Osteocyte (in vitro differentiated cells): ENCODE data around the gene GJA3. TPM values are rescaled to one million over a fixed set of nuclear protein-coding genes. Genes with fewer than 3 reads are reported as not detected.

Experiments used
- DNase-seq: peaks from one replicate; pipeline ENCODE4 v3.0.0; 2021; ENCODE audit warnings: mixed read lengths; ENCODE audit not compliant: unreplicated experiment; ENCODE audit errors: extremely low spot score
- H3K27ac Mint-ChIP-seq: one replicate; pipeline ENCODE4 v1.8.0; 2021; ENCODE audit warnings: mild to moderate bottlenecking, mixed read lengths; ENCODE audit not compliant: unreplicated experiment
- H3K27me3 Mint-ChIP-seq: one replicate; pipeline ENCODE4 v1.8.0; 2021; ENCODE audit warnings: mixed read lengths; ENCODE audit not compliant: unreplicated experiment
- H3K36me3 Mint-ChIP-seq: one replicate; pipeline ENCODE4 v1.8.0; 2021; ENCODE audit warnings: mixed read lengths; ENCODE audit not compliant: unreplicated experiment
- H3K4me1 Mint-ChIP-seq: one replicate; pipeline ENCODE4 v1.8.0; 2021; ENCODE audit warnings: mixed read lengths; ENCODE audit not compliant: unreplicated experiment
- H3K4me3 Mint-ChIP-seq: one replicate; pipeline ENCODE4 v1.8.0; 2021; ENCODE audit warnings: mild to moderate bottlenecking, moderate library complexity, mixed read lengths; ENCODE audit not compliant: unreplicated experiment
- H3K9me3 Mint-ChIP-seq: one replicate; pipeline ENCODE4 v1.8.0; 2021; ENCODE audit warnings: mixed read lengths; ENCODE audit not compliant: unreplicated experiment
- total RNA-seq: library from RNA; stranded (reverse); gene quantifications from 2 replicates; pipeline ENCODE4 v1.2.1, GENCODE V29; 2021
- TF ChIP-seq, protein P1 (sequence below): fragments of 200-600 bp; sonication (generic); IDR thresholded peaks from 2 replicates; pipeline ENCODE4 v1.5.0; 2021; ENCODE audit warnings: antibody characterized with exemption, mild to moderate bottlenecking, moderate library complexity

The GJA3 gene
- total RNA-seq, 1 donor from 2014 or later = not detected

DNA sequence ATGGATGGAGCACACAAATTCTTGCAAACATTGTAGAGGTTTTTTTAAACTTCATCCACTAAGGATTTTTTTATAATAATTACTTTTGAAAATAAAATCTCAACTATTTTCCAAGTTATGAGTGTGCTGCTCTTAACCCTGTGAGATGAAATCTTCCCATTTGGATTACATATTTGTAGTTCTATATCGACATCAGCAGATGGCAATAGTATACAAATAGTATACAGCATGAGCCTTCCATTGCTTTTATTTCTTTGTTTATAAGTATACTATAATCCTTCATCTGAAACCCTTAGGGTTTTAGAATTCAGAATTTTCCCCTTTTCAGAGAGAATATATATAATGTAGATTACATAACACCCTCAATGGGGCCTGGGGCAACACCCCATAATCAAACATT is 70.5 kb downstream of the GJA3 start:
- H3K9me3 Mint-ChIP-seq = no peaks in the 10 kb centered on the region
- H3K4me3 Mint-ChIP-seq = no peak overlapping the region
- H3K27ac Mint-ChIP-seq = no peak overlapping the region
- H3K36me3 Mint-ChIP-seq = peaks cover 20% of the 10 kb centered on the region
- H3K4me1 Mint-ChIP-seq = no peaks in the 10 kb centered on the region
- TF ChIP-seq, protein P1, sequence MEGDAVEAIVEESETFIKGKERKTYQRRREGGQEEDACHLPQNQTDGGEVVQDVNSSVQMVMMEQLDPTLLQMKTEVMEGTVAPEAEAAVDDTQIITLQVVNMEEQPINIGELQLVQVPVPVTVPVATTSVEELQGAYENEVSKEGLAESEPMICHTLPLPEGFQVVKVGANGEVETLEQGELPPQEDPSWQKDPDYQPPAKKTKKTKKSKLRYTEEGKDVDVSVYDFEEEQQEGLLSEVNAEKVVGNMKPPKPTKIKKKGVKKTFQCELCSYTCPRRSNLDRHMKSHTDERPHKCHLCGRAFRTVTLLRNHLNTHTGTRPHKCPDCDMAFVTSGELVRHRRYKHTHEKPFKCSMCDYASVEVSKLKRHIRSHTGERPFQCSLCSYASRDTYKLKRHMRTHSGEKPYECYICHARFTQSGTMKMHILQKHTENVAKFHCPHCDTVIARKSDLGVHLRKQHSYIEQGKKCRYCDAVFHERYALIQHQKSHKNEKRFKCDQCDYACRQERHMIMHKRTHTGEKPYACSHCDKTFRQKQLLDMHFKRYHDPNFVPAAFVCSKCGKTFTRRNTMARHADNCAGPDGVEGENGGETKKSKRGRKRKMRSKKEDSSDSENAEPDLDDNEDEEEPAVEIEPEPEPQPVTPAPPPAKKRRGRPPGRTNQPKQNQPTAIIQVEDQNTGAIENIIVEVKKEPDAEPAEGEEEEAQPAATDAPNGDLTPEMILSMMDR = peak; percentile 36
- no peak for DNase-seq
- H3K27me3 Mint-ChIP-seq = no peaks in the 10 kb centered on the region

Other genes with a start within 250 kb of the GJA3 start
- 77.8 and 92.1 TPM in 2 replicates for gene ZMYM2, start 202.3 kb downstream of the GJA3 start, total RNA-seq
- 0.27 TPM in 1 of 2 replicates, not detected in the other for gene GJB2, start 31.9 kb upstream of the GJA3 start, total RNA-seq
- not detected in 2 replicates for gene GJB6, start 71.3 kb upstream of the GJA3 start, total RNA-seq